PFSK-1 (cell line): ENCODE measurements around the gene SHLD1.

Experiments used
- POLR2AphosphoS5 ChIP-seq: IDR thresholded peaks from 2 replicates; pipeline ENCODE4 v1.6.1; 2012; ENCODE audit warnings: low read depth, mild to moderate bottlenecking, control low read depth, low read length, moderate library complexity
- REST ChIP-seq, 2 experiments: IDR thresholded peaks; 2 replicates each; pipeline versions ENCODE4 v1.6.1 to v1.8.0; 2011 to 2012; ENCODE audit warnings: low read depth in 2 of 2, low read length in 2 of 2, control low read depth in 1 of 2, inconsistent platforms in 1 of 2, mild to moderate bottlenecking in 1 of 2, moderate library complexity in 1 of 2; ENCODE audit not compliant: insufficient read depth in 1 of 2
- SIN3A ChIP-seq: IDR thresholded peaks from 2 replicates; pipeline ENCODE4 v1.6.1; 2012; ENCODE audit warnings: mild to moderate bottlenecking, low read length, moderate library complexity, borderline replicate concordance; ENCODE audit not compliant: insufficient read depth
- TAF1 ChIP-seq: IDR thresholded peaks from 2 replicates; pipeline ENCODE4 v1.6.1; 2012; ENCODE audit warnings: low read length, control low read depth, borderline replicate concordance; ENCODE audit not compliant: insufficient read depth

- TF ChIP-seq POLR2AphosphoS5 (no peak), SIN3A (no peak), REST (IDR thresholded peaks at IDR 0.05; ENCODE audit: insufficient read depth in 1 of 2, low read depth in 2 of 2, low read length in 2 of 2) (no peak), TAF1 (no peak)
These were observed 9.1 kb upstream of the SHLD1 start for GRCh38 chr20:5741089-5741488.
